OCI-M2 (cell line): ENCODE measurements around the gene GPR50.

Experiments used
- DNase-seq: peaks from one replicate; lab custom pipeline; 2025; ENCODE audit not compliant: unreplicated experiment; lab: John Stamatoyannopoulos, UW

GPR50 gene

DNA sequence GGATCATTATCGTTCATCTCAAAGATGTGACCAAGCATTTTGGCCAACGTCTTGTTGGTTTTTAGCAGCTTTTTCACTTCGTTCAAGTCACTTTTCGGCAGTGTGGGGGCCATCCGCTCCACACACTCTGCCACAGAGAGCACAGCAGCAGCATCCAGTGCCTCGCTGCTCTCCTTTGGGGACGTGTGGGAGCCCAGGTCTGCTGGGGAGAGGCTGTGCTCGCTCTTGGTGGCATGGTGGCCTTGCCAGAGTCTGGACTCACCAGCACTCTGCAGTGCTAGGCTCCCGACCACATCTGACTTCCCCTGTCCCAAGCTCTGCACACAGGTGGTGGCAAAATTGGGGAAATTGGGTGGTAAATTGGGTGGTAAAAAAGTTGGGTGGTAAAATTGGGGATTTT, 50.6 kb downstream of the GPR50 start:
- DNase-seq: no peak

DNA sequence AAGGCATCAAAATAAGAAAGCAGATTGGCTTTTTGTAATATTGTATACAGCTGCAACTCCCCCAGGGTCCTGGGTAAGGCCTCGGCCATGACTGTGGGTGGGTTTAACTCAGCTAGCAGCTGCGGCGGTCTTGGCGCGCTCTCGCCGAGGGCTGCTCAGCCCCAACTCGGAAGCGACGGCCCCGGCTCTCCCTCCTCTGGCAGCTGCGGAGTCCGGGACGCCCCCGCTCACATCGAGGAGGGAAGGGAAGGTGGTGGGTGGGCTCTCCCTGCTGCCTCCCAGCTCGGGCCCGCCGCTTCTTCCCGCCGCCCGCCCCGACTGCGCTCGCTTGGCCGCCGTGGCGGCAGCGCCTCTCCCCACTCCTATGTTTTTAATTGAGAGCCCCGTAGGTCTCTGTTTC, 51.2 kb downstream of the GPR50 start:
- DNase-seq: no peak

DNA sequence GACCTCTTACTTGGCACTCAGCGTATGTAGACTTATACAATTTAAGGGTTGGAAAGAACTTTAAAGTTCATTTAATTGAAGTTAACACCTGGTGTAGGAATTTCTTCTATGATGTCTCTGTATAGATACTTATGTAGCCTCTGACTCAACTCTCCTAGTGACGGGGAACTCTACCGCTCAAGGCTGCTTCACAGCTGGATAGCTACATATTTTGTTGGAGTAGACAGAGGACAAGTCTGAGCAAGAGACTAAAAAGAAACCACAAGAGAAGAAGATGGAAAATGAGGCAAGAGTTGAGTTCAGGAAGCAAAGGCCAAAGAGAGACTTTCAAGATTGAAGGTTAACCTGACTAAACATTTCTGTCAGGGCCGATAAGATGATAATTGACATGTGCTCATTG, 52.6 kb downstream of the GPR50 start:
- DNase-seq: no peak
